Nephron progenitor cell (in vitro differentiated cells): Measurements from ENCODE around the gene SPIRE1.
A peak's percentile ranks its signal among the peaks of the same experiment; 100 is the strongest.

Source experiments
- DNase-seq: peaks from one replicate; pipeline ENCODE4 v3.0.0; 2021
- H3K27ac Mint-ChIP-seq: 2 replicates; pipeline ENCODE4 v1.8.0; 2021; ENCODE audit warnings: mild to moderate bottlenecking, moderate library complexity, mixed read lengths
- H3K27me3 Mint-ChIP-seq: 2 replicates; pipeline ENCODE4 v1.8.0; 2021; ENCODE audit warnings: mild to moderate bottlenecking, low read depth, mixed read lengths; ENCODE audit not compliant: poor library complexity
- H3K36me3 Mint-ChIP-seq: 2 replicates; pipeline ENCODE4 v1.8.0; 2021; ENCODE audit warnings: low read depth, mixed read lengths
- H3K4me1 Mint-ChIP-seq: 2 replicates; pipeline ENCODE4 v1.8.0; 2021; ENCODE audit warnings: mixed read lengths
- H3K4me3 Mint-ChIP-seq: 2 replicates; pipeline ENCODE4 v1.8.0; 2021; ENCODE audit warnings: mild to moderate bottlenecking, moderate library complexity, mixed read lengths
- H3K9me3 Mint-ChIP-seq: 2 replicates; pipeline ENCODE4 v1.8.0; 2021; ENCODE audit warnings: mild to moderate bottlenecking, moderate library complexity, mixed read lengths
- CTCF ChIP-seq: fragments of 200-600 bp; sonication (generic); IDR thresholded peaks from 2 replicates; pipeline ENCODE4 v1.5.0; 2021; ENCODE audit warnings: antibody characterized with exemption

The SPIRE1 gene

GRCh38 chr18:12429556-12429955, 228.4 kb downstream of the SPIRE1 start:
- Mint-ChIP-seq H3K27ac (no peak overlapping the region), H3K4me1 (peaks cover 6% of the 10 kb centered on the region), H3K27me3 (no peaks in the 10 kb centered on the region), H3K9me3 (no peaks in the 10 kb centered on the region), H3K4me3 (no peak overlapping the region), H3K36me3 (peaks cover 21% of the 10 kb centered on the region)
- no peak for DNase-seq
- no peak for TF ChIP-seq CTCF

DNA sequence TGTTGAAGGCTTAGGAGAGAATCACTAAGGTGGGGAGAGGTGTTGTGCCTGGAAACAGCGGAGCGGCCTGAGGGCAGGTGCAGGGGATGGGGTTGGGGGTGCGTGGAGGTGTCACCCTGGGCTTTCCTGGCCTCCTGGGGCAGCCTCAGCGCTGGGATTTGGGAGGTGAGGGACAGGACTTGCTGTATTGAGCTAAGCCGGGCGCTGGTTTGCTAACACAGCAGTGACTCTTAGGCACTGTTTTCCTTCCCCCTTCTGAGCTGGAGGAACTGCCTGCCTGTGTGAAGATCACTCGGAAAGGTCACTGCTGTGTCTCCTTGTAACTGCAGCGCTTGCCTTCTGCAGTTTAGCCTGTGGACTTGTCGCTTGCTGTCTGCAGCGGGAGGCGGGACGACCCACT, 229.0 kb downstream of the SPIRE1 start:
- no peak overlapping the region for H3K4me3 Mint-ChIP-seq
- H3K36me3 Mint-ChIP-seq = peaks cover 14% of the 10 kb centered on the region
- H3K27ac Mint-ChIP-seq = peak overlapping the region; percentile 36
- no peaks in the 10 kb centered on the region for H3K27me3 Mint-ChIP-seq
- H3K9me3 Mint-ChIP-seq = no peaks in the 10 kb centered on the region
- DNase-seq = no peak
- H3K4me1 Mint-ChIP-seq = peaks cover 6% of the 10 kb centered on the region
- TF ChIP-seq CTCF = no peak

DNA sequence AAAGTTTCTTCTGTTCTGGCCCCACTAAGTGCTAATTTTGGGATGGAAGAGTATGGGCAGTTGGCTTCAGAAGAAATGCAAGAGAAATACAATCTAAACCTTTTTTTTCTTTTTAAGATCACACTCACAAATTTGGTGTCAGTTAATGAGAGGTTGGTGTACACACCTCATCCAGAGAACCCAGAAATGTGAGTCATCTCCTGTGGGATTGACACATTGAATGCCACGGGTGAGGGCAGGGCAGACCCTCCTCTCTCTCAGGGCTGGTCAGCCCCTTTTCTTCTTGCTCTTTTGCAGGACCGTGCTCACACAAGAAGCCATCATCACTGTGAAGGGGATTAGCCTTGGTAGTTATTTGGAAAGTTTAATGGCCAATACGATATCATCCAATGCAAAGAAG, 231.0 kb downstream of the SPIRE1 start:
- Mint-ChIP-seq H3K4me1 (peaks cover 6% of the 10 kb centered on the region), H3K4me3 (no peak overlapping the region), H3K27ac (no peak overlapping the region), H3K36me3 (peaks cover under 1% of the 10 kb centered on the region), H3K27me3 (no peaks in the 10 kb centered on the region), H3K9me3 (no peaks in the 10 kb centered on the region)
- TF ChIP-seq CTCF = no peak
- DNase-seq = no peak

DNA sequence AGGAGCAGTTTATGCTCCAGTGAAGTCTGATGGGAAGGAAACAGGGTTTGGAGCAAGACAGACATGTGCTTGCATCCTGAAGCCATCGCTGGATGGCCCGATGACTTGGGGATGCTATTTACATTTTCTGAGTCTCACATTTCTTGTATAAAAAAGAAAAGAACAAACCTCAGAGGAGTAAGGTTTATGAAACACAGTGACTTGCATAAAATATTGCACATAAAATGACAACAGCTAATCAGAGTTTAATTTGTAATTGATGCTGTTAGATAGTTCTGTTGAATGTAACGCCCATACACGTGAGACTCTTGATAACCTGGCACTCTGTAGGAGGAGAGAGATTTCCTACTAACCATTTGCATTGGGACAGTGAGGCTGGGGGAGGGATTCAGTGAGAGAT, 233.7 kb downstream of the SPIRE1 start:
- no peak for TF ChIP-seq CTCF
- H3K36me3 Mint-ChIP-seq = no peaks in the 10 kb centered on the region
- H3K27ac Mint-ChIP-seq = no peak overlapping the region
- no peak for DNase-seq
- peaks cover 15% of the 10 kb centered on the region for H3K4me1 Mint-ChIP-seq
- no peaks in the 10 kb centered on the region for H3K27me3 Mint-ChIP-seq
- H3K4me3 Mint-ChIP-seq = no peak overlapping the region
- H3K9me3 Mint-ChIP-seq = no peaks in the 10 kb centered on the region

- no peak for DNase-seq
- Mint-ChIP-seq H3K36me3 (no peaks in the 10 kb centered on the region), H3K9me3 (no peaks in the 10 kb centered on the region), H3K4me1 (peaks cover 14% of the 10 kb centered on the region), H3K27me3 (no peaks in the 10 kb centered on the region), H3K27ac (no peak overlapping the region), H3K4me3 (no peak overlapping the region)
- no peak for TF ChIP-seq CTCF
Measured at GRCh38 chr18:12423820-12424219, 234.1 kb downstream of the SPIRE1 start.

DNA sequence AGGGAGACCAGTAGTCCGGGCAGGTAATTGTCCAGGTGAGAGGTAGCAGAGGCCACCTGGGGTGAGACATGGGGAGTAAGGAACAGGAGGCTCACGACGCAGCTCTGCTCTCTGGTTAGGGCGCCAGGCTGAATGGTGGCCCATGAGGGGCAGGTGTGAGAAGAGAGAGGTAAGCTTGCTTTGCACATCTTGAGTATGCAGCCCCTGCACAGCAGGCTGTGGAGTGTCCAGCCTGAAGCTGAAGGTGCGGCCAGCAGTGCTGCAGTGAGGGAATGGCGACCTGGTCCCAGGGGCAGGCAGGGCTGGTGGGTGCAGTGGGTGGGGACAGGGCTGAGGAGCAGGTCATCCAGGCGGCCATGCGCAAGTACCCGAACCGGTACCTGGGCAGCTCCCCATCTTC, 234.5 kb downstream of the SPIRE1 start:
- DNase-seq = no peak
- Mint-ChIP-seq H3K36me3 (no peaks in the 10 kb centered on the region), H3K27me3 (no peaks in the 10 kb centered on the region), H3K27ac (no peak overlapping the region), H3K4me1 (peaks cover 9% of the 10 kb centered on the region), H3K9me3 (no peaks in the 10 kb centered on the region), H3K4me3 (no peak overlapping the region)
- TF ChIP-seq CTCF = no peak
